SK-N-SH (cell line): ENCODE measurements around the gene PSMD7.

Source experiments
- CTCF ChIP-seq: fragments of 200-600 bp; sonication (generic); IDR thresholded peaks from 2 replicates; pipeline ENCODE4 v1.6.1; 2017; ENCODE audit warnings: antibody characterized with exemption, mild to moderate bottlenecking, moderate library complexity
- EP300 ChIP-seq, 2 experiments: IDR thresholded peaks; 2 replicates each; pipeline versions ENCODE4 v1.4.0 to v1.6.1; 2012; ENCODE audit warnings: borderline replicate concordance in 1 of 2, low read depth in 1 of 2, low read length in 1 of 2
- EZH2phosphoT487 ChIP-seq: fragments of 200-600 bp; sonication (generic); IDR thresholded peaks from 2 replicates; pipeline ENCODE4 v1.6.1; 2017; ENCODE audit warnings: low read depth, mixed run types, mild to moderate bottlenecking, antibody characterized with exemption, moderate library complexity, borderline replicate concordance
- MAX ChIP-seq: IDR thresholded peaks from 2 replicates; pipeline ENCODE4 v1.4.0; 2012; ENCODE audit warnings: low read depth
- YY1 ChIP-seq: IDR thresholded peaks from 2 replicates; pipeline ENCODE4 v1.4.0; 2012; ENCODE audit warnings: low read depth, mild to moderate bottlenecking

DNA sequence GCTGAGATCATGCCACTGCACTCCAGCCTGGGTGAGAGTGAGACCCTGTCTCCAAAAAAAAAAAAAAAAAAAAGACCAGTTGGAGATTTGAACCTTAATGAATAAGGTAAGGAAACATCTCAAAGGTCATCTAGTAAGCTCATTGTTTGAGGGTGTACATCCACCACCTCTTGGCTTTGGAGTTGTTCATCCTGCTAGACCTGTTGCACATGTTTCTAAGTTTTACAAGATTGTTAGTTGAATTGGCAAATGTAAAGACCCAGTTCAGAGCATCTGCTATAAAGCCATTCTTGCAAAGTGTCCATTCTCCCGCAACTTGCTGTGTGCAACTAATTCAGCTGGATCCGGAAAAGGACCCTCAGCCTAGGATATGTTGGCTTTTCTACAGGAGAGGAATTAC lies 1.5 kb downstream of the PSMD7 start:
- TF ChIP-seq CTCF (no peak), EZH2phosphoT487 (no peak), YY1 (no peak), EP300 (IDR thresholded peaks at IDR 0.05; ENCODE audit: borderline replicate concordance in 1 of 2, low read depth in 1 of 2, low read length in 1 of 2) (no peak), MAX (no peak)
